ENCODE results near the gene GPER1.
"Not testable (repeated sequence)": the region's sequence is repeated elsewhere in the genome, so short reads cannot be mapped to it uniquely, and the experiment has no call there.

Gene GPER1

DNA sequence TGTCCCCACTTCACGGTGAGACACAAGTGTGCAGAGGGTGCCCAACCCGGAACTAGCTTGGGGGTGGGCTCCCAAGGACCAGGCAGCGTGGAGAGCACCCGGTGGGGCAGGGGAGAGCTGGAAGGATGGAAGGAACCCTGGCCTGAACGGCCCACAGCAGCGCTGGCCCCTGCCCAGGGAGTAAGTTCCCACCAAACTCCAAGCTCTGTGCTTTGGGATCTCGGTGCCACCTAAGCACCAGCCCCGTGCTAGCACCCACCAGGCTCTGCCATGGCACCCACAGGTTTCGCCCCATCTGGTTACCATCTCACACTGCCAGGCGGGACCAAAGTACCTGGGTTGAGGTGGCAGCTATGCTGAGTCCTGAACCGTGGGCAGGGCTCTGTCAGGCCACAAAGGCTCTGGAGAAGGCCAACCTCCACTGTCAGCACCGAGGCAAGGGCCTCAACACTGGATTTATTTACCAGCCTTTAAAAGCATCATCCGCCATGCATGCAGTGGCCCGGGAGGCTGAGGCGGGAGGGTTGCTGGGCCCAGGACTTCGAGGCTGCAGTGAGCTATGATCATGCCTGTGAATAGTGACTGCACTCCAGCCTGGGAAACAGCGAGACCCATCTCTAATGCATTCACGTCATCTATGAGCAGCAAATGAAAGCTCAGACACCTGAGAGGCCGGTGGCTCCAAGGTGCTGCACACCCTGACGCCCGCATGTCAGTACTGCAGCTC lies 16.0 kb downstream of the GPER1 start:
- DNase-seq (ENCODE audit: low spot score) = no peak

GRCh38 chr7:1104516-1105179 lies 16.7 kb downstream of the GPER1 start:
- no peak for DNase-seq (ENCODE audit: low spot score)

GRCh38 chr7:1105189-1105588 lies 17.3 kb downstream of the GPER1 start:
- no peak for DNase-seq (ENCODE audit: low spot score)

GRCh38 chr7:1106063-1106792 lies 18.3 kb downstream of the GPER1 start:
- DNase-seq (ENCODE audit: low spot score) = no peak

- DNase-seq (ENCODE audit: low spot score) = no peak
Observed at GRCh38 chr7:1106793-1107421, 19.0 kb downstream of the GPER1 start.

- DNase-seq (ENCODE audit: low spot score) = no peak
Observed at GRCh38 chr7:1108264-1108920, 20.5 kb downstream of the GPER1 start.

DNA sequence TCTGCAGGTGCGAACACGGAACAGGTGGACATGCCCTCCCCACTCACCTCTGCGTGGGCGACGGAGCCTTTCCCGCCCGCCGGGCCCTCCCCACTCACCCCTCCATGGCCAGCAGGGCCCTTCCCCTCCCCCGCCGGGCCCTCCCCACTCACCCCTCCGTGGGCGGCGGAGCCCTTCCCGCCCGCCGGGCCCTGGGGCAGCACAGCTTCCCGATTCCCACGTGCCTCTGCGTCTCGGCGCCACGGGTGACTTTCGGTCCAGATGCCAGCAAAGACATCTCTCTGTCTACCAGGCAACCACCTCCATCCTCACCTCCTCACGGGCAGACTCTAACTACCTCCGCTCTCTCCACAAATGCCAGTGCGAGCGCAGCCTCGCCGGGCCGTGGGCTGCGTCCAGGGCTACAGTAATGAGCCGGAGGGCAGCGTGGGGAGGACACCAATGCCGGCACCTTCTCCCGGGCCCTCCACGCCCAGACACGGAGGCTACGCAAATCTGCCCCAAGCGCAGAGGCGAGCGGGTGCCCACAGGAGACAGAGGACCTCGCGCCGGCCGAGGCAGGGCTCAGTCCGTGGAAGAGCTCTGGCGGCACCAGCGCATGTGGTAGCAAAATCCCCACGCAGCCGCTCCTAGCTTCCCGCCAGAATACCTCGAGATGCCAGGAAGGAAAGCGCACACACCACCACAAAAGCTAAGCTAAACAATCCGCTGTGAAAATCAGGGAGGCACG lies 21.8 kb downstream of the GPER1 start:
- DNase-seq (ENCODE audit: low spot score) = no peak

DNA sequence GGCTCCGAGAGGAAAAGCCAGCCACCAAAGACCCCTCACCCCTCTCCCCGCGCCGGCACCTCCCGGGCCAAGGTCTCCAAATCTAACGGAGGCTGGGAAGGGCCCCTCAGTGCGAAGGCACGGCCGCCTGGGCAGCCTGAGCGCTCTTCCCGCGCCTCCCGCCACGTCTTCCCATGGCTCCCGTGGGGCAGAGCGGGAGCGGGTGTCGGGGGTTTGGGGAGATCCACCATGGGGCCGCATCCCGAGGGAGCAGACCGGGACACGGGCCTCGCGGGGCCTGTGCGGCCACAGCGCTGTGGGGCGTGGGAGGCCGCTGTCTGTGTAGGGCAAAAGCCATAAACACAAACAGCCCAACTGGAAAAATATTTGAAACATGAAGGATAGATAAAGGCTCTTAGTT lies 22.4 kb downstream of the GPER1 start:
- DNase-seq (ENCODE audit: low spot score) = no peak

DNA sequence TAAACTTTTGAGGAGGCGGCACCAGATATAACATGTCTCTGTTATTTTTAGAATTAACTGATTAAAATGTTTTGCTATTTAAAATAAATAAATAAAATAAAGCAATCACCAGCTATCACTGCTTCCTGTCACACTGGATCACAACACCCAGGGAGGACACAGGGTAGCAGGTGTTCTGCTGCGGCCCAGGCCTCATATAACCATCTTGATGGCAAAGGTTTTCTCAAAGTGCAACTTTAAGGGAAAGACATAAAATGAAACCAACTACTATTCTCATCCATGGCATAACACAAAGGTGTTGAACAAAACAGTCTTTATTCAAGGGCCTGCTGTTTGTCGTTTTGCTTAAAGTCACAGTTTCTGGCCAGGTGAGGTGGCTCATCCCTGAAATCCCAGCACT lies 23.2 kb downstream of the GPER1 start:
- DNase-seq (ENCODE audit: low spot score) = no peak

DNA sequence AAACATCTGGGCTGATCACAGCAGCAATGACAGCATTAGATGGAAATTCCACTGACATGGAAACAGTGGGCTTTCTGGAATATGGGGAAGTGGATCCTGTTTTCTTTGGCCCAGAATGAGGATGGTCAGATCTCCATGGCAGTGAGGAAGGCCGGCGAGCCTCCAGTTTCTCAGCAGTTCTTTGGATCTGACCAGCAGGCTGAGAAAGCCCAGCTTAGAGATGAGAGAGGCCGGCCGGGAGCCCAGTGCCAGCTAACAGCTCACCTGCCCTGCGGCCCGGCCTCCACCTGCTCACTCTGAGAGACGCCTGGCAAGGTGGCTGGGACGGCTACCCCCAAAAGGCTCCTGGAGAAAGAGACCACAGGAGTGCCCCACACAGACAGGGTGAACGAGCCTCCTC lies 24.2 kb downstream of the GPER1 start:
- DNase-seq (ENCODE audit: low spot score) = no peak

DNA sequence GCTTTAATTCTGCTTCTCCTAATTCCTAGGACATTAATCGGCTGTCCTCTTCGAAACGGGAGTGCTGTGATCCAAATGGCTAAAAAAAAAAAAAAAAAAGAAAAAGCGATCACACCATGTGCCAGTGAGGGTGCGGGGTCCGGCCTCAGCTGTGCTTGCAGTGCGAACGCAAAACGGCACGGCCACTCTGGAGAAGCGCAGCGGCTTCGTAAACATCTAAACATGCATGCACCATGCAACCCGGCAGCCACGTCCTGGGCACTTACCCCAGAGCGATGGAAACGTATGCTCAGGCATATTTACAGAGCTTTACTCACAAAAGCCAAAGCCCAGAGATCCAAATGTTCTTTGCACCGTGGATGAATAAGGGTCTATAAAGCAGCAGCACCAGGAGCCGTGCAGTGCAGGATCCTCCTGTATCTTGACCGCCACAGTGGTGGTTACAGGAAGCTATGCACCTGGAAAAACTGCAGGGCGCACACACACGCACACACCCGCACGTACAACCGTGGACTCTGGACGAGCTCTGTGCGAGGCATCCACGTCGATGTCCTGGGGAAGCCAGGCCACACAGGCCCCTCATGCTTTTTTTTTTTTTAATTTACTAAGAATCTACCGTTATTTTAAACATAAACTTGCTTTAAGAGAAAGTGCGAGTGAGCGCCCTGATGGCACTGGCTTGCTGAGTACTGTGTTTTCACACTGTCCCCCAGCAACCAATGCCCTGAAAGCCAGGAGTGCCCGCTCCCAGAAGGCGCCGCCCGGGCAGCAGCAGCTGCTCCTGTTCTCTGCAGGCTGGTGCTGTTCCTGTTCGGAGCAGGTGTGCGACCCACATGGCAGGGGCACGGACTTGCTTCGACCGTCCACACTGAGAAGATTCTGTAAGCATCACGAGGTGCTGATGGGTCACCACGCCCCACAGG lies 25.0 kb downstream of the GPER1 start:
- no peak for DNase-seq (ENCODE audit: low spot score)

GRCh38 chr7:1113548-1113885 lies 25.6 kb downstream of the GPER1 start:
- DNase-seq (ENCODE audit: low spot score) = no peak

GRCh38 chr7:1114088-1114487 lies 26.2 kb downstream of the GPER1 start:
- no peak for DNase-seq (ENCODE audit: low spot score)

DNA sequence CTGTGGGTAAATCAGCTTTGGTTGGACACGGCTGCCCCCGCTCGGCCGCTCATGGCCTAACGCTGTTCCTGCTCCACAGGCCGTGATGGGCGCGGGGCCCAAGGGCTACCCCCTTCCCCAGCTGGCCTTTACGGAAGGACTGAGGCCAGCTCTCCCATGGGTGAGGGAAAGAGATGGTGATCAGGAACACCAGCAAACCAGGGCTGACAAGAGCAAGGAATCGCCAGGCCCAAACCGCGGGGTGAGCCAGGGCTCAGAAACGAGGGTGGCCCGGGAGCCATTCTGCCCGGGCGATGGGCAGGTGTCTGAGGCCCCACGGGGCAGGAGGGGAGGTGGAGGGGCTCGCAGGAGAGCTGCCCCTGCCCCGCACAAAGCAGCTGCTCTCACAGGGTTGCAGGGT lies 26.6 kb downstream of the GPER1 start:
- no peak for DNase-seq (ENCODE audit: low spot score)

DNA sequence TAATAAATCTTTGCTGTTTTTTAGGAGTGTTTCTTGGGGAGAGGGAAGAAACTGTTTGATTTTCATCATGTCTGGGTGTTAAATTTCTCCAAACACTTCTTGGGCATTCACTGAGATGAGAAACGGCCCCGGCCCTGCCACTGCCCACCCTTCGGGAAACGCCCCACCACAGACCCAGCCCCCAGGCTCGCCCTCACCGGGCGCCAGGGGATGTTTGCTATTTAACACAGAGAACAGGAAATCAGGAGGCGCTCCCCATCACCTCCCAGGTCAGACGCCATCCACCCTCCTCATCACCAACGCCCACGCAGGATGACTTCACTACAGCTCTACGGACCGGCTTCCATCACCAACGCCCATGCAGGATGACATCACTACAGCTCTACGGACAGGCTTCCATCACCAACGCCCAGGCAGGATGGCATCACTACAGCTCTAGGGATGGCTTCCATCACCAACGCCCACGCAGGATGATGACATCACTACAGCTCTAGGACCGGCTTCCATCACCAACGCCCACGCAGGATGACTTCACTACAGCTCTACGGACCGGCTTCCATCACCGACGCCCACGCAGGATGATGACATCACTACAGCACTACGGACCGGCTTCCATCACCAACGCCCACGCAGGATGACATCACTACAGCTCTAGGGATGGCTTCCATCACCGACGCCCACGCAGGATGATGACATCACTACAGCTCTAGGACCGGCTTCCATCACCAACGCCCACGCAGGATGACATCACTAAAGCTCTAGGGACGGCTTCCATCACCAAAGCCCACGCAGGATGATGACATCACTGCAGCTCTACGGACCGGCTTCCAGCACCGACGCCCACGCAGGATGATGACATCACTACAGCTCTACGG lies 27.5 kb downstream of the GPER1 start:
- DNase-seq (ENCODE audit: low spot score) = not testable (repeated sequence)

- DNase-seq (ENCODE audit: low spot score) = not testable (repeated sequence)
Observed at GRCh38 chr7:1116383-1117008, 28.6 kb downstream of the GPER1 start.

GRCh38 chr7:1117321-1117928 lies 29.5 kb downstream of the GPER1 start:
- no peak for DNase-seq (ENCODE audit: low spot score)

GRCh38 chr7:1119201-1119600 lies 31.3 kb downstream of the GPER1 start:
- DNase-seq (ENCODE audit: low spot score) = no peak

DNA sequence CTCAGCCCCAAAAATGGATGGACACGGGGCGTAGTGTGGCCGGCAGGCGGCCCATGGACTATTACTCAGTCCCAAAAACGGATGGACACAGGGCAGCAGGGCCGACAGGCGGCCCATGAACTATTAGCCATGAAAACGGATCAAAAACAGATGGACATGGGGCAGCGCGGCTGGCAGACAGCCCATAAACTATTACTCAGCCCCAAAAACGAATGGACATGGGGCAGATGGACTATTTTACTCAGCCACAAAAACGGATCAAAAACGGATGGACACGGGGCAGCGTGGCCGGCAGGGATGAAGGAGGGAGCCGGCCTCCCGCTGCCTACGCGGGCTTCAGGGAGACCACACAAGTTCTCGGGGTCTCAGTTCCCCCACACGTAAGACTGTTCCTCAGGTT lies 32.9 kb downstream of the GPER1 start:
- no peak for DNase-seq (ENCODE audit: low spot score)

Data from hematopoietic multipotent progenitor cell treated with erythropoietin and hydrocortisone succinate and interleukin-3 and kit ligand, for 15 days (in vitro differentiated cells).